MCF 10A (cell line): ENCODE measurements around the gene TDP1. TPM values are rescaled to one million over a fixed set of nuclear protein-coding genes. Genes with fewer than 3 reads are reported as not detected.
A peak's percentile ranks its signal among the peaks of the same experiment; 100 is the strongest.

ENCODE experiments used
- BruUV-seq: library from RNA; stranded (reverse); fragments of 400-500 nt; replicated peaks from 2 replicates; lab custom pipeline; 2021; lab: Mats Ljungman, UMichigan
- CTCF ChIA-PET: fragments of 300-600 bp; sonication (Branson Sonifier 250); formaldehyde crosslinking; extraction: SDS; loops from one replicate; lab custom pipeline; 2021; ENCODE audit warnings: antibody characterized with exemption, inconsistent platforms; lab: Yijun Ruan, JAX
- POLR2A ChIA-PET: fragments of 300-600, 350-650 bp; sonication (Branson Sonifier 250); formaldehyde crosslinking; extraction: SDS; loops from one replicate; lab custom pipeline; 2020; ENCODE audit warnings: antibody characterized with exemption, inconsistent platforms; lab: Yijun Ruan, JAX
- DNase-seq: peaks from one replicate; pipeline ENCODE4 v3.0.0-alpha.2; 2018; ENCODE audit not compliant: unreplicated experiment
- H3K27ac Mint-ChIP-seq: one replicate; pipeline ENCODE4 v1.8.0; 2022; ENCODE audit warnings: mild to moderate bottlenecking, low read depth, mixed read lengths; ENCODE audit not compliant: unreplicated experiment
- H3K27me3 Mint-ChIP-seq: one replicate; pipeline ENCODE4 v1.8.0; 2022; ENCODE audit warnings: mixed read lengths; ENCODE audit not compliant: insufficient read depth, unreplicated experiment
- H3K36me3 Mint-ChIP-seq: one replicate; pipeline ENCODE4 v1.8.0; 2022; ENCODE audit warnings: mild to moderate bottlenecking, moderate library complexity, mixed read lengths; ENCODE audit not compliant: insufficient read depth, unreplicated experiment
- H3K4me1 Mint-ChIP-seq: one replicate; pipeline ENCODE4 v1.8.0; 2022; ENCODE audit warnings: mixed read lengths; ENCODE audit not compliant: insufficient read depth, unreplicated experiment
- H3K4me3 Mint-ChIP-seq: one replicate; pipeline ENCODE4 v1.8.0; 2022; ENCODE audit warnings: mild to moderate bottlenecking, moderate library complexity, mixed read lengths; ENCODE audit not compliant: unreplicated experiment
- H3K9me3 Mint-ChIP-seq: one replicate; pipeline ENCODE4 v1.8.0; 2022; ENCODE audit warnings: mixed read lengths; ENCODE audit not compliant: unreplicated experiment
- CTCF ChIP-seq: fragments of 200-600 bp; IDR thresholded peaks from one replicate; pipeline ENCODE4 v1.8.0; 2022; ENCODE audit warnings: antibody characterized with exemption, mild to moderate bottlenecking; ENCODE audit not compliant: unreplicated experiment
- intact Hi-C: fragments of 100-400 bp; cut with micrococcal nuclease; formaldehyde crosslinking; loops from 2 replicates; pipeline ENCODE4 v1.14.1; 2022
- total RNA-seq: library from RNA; stranded (reverse); gene quantifications from 2 replicates; pipeline ENCODE4 v1.2.3, GENCODE V29; 2022

TDP1 gene
- total RNA-seq, 1 experiment from 2014 or later: 16.3 TPM

GRCh38 chr14:90053044-90053443, 97.3 kb downstream of the TDP1 start:
- no peak overlapping the region for H3K4me3 Mint-ChIP-seq
- POLR2A ChIA-PET: interaction anchor here (0.7 kb wide), 1 partner anchor 1980 kb away, joined by 3 read pairs; no protein-coding TSS in a partner anchor

GRCh38 chr14:90054803-90055202, 99.1 kb downstream of the TDP1 start:
- Mint-ChIP-seq H3K27me3 (peaks cover 64% of the 10 kb centered on the region), H3K36me3 (no peaks in the 10 kb centered on the region), H3K4me3 (no peak overlapping the region), H3K27ac (no peak overlapping the region), H3K9me3 (no peaks in the 10 kb centered on the region), H3K4me1 (no peaks in the 10 kb centered on the region)
- BruUV-seq: no TSS peak
- intact Hi-C loops: no loop called here
- ChIA-PET CTCF (no interaction called here), POLR2A (interaction anchor here (0.9 kb wide), 1 partner anchor 42 kb away, joined by 3 read pairs; no protein-coding TSS in a partner anchor)
- TF ChIP-seq CTCF: no peak
- no peak for DNase-seq

More at GRCh38 chr14:90053044-90053443, 97.3 kb downstream of the TDP1 start:
- no peaks in the 10 kb centered on the region for H3K4me1 Mint-ChIP-seq
- TF ChIP-seq CTCF: no peak
- no peak for DNase-seq
- no peaks in the 10 kb centered on the region for H3K9me3 Mint-ChIP-seq
- no peaks in the 10 kb centered on the region for H3K36me3 Mint-ChIP-seq
- H3K27ac Mint-ChIP-seq: no peak overlapping the region
- peaks cover 49% of the 10 kb centered on the region for H3K27me3 Mint-ChIP-seq
- no TSS peak for BruUV-seq
- intact Hi-C loops: no loop called here
- CTCF ChIA-PET: no interaction called here

GRCh38 chr14:90056826-90057225, 101.1 kb downstream of the TDP1 start:
- no peaks in the 10 kb centered on the region for H3K9me3 Mint-ChIP-seq
- CTCF ChIA-PET: interaction anchor here (0.6 to 1.3 kb wide), 2 partner anchors 84 to 128 kb away, joined by 3 to 5 read pairs; no protein-coding TSS in a partner anchor
- no peaks in the 10 kb centered on the region for H3K36me3 Mint-ChIP-seq
- peaks cover 69% of the 10 kb centered on the region for H3K27me3 Mint-ChIP-seq
- POLR2A ChIA-PET: interaction anchor here (1.0 kb wide), 1 partner anchor 9 kb away, joined by 3 read pairs; no protein-coding TSS in a partner anchor
- H3K4me1 Mint-ChIP-seq: no peaks in the 10 kb centered on the region
- BruUV-seq: no TSS peak
- intact Hi-C loops: no loop called here
- no peak for DNase-seq
- H3K4me3 Mint-ChIP-seq: no peak overlapping the region
- no peak overlapping the region for H3K27ac Mint-ChIP-seq
- TF ChIP-seq CTCF: no peak

DNA sequence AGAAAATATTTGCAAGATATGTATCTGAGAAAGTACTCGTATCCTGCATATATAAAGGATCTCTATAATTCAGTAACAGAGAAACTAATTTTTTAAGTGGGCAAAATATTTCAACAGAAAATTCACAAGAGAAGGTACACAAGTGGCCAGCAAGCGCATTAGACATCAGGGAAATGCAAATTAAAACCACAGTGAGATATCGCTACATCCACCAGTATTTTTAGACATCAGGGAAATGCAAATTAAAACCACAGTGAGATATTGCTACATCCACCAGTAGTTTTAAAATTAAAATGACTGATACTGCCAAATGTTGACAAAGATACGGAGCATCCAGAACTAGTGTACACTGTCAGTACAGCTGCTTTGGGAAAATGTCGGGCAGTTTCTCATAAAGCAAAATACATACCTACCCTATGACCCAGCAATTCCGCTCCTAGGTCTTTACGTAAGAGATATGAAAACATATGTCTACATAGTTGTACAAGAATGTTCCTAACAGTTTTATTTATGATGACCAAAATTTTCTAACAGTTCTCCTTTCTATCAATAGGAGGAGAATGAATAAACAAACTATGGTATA, 103.2 kb downstream of the TDP1 start:
- H3K27me3 Mint-ChIP-seq: peaks cover 69% of the 10 kb centered on the region
- no peak overlapping the region for H3K4me3 Mint-ChIP-seq
- TF ChIP-seq CTCF: no peak
- no peaks in the 10 kb centered on the region for H3K9me3 Mint-ChIP-seq
- no peaks in the 10 kb centered on the region for H3K36me3 Mint-ChIP-seq
- POLR2A ChIA-PET: no interaction called here
- peak; percentile 8 for DNase-seq
- no peak overlapping the region for H3K27ac Mint-ChIP-seq
- intact Hi-C loops: no loop called here
- no peaks in the 10 kb centered on the region for H3K4me1 Mint-ChIP-seq
- no TSS peak for BruUV-seq
- CTCF ChIA-PET: interaction anchor here (0.5 kb wide), 1 partner anchor 177 kb away, joined by 3 read pairs; no protein-coding TSS in a partner anchor
